HepG2 (cell line): Measurements from ENCODE around the gene TAS2R1. TPM values are rescaled to one million over a fixed set of nuclear protein-coding genes. Genes with fewer than 3 reads are reported as not detected.

Experiments
- ATAC-seq: fragments of 200-7000 bp; cut with Tn5 transposase; 3 replicates; pipeline ENCODE4 v1.9.1; 2020; ENCODE audit warnings: mild to moderate bottlenecking, moderate library complexity
- BruUV-seq: library from RNA; stranded (reverse); fragments of 400-500 nt; replicated peaks from 2 replicates; lab custom pipeline; 2021; lab: Mats Ljungman, UMichigan
- CTCF ChIA-PET: fragments of 300-600 bp; formaldehyde crosslinking; extraction: SDS; loops from one replicate; lab custom pipeline; 2021; ENCODE audit warnings: low total read pairs, inconsistent platforms, low intra/inter-chr PET ratio; lab: Yijun Ruan, JAX
- POLR2A ChIA-PET: fragments of 350-600 bp; sonication (Branson Sonifier 250); formaldehyde crosslinking; loops from one replicate; lab custom pipeline; 2020; ENCODE audit warnings: antibody characterized with exemption, inconsistent platforms; lab: Yijun Ruan, JAX
- DNase-seq: peaks from one replicate; pipeline ENCODE4 v3.0.0-alpha.2; 2015; ENCODE audit warnings: low spot score
- FAIRE-seq: peaks from 3 replicates; lab custom pipeline; 2011; peaks lifted over from hg19 to GRCh38; lab: Jason Lieb, UNC
- H2AFZ ChIP-seq: one replicate; pipeline ENCODE4 v1.6.1; 2011; ENCODE audit warnings: low read length, inconsistent platforms
- H3K27ac ChIP-seq: fragments of 300-600 bp; 3 replicates; pipeline ENCODE4 v1.8.0; 2011; ENCODE audit warnings: mixed run types, mild to moderate bottlenecking, mixed read lengths, low read length, inconsistent platforms; ENCODE audit not compliant: insufficient read depth; ENCODE audit errors: extremely low read length
- H3K27me3 ChIP-seq, 2 experiments: fragments of 200-600 bp in 1 of 2; 2 replicates in 1 of 2; 3 replicates in 1 of 2; pipeline versions ENCODE4 v1.6.0 to v1.8.0; 2011; ENCODE audit warnings: low read length in 2 of 2, mild to moderate bottlenecking in 2 of 2, moderate library complexity in 2 of 2, inconsistent platforms in 1 of 2; ENCODE audit not compliant: insufficient read depth in 2 of 2, control insufficient read depth in 1 of 2
- H3K36me3 ChIP-seq, 2 experiments: fragments of 200-600 bp in 1 of 2; replicated peaks in 1 of 2; 2 replicates in 1 of 2; 3 replicates in 1 of 2; pipeline versions ENCODE4 v1.5.1 to v1.8.0; 2011; ENCODE audit warnings: low read length in 2 of 2, inconsistent platforms in 1 of 2; ENCODE audit not compliant: insufficient read depth in 2 of 2, control insufficient read depth in 1 of 2
- H3K4me1 ChIP-seq: 2 replicates; pipeline ENCODE4 v1.5.1; 2012; ENCODE audit warnings: low read length, inconsistent platforms; ENCODE audit not compliant: insufficient read depth
- H3K4me2 ChIP-seq: 2 replicates; pipeline ENCODE4 v1.6.0; 2011; ENCODE audit warnings: low read depth, low read length, inconsistent platforms
- H3K4me3 ChIP-seq, 3 experiments: fragments of 200-600 bp in 1 of 3; sonication (generic), shearing (Covaris generic) in 1 of 3; replicated peaks in 1 of 3; 2 replicates each; pipeline ENCODE4 v1.5.1; 2011 to 2016; ENCODE audit warnings: low read length in 3 of 3, inconsistent platforms in 2 of 3, low read depth in 2 of 3, mild to moderate bottlenecking in 2 of 3, control low read depth in 1 of 3, mixed read lengths in 1 of 3; ENCODE audit not compliant: insufficient read depth in 1 of 3
- H3K79me2 ChIP-seq: one replicate; pipeline ENCODE4 v1.6.1; 2011; ENCODE audit warnings: low read length, inconsistent platforms; ENCODE audit not compliant: insufficient read depth
- H3K9ac ChIP-seq: 2 replicates; pipeline ENCODE4 v1.6.0; 2011; ENCODE audit warnings: mild to moderate bottlenecking, low read depth, low read length, inconsistent platforms; ENCODE audit not compliant: insufficient read depth
- H3K9me3 ChIP-seq: 2 replicates; pipeline ENCODE4 v1.5.1; 2012; ENCODE audit warnings: mild to moderate bottlenecking, low read length
- H4K20me1 ChIP-seq: 2 replicates; pipeline ENCODE4 v1.6.0; 2011; ENCODE audit warnings: inconsistent platforms, mild to moderate bottlenecking, low read length, moderate library complexity; ENCODE audit not compliant: insufficient read depth
- CBFB ChIP-seq: sonication (generic); formaldehyde crosslinking; IDR thresholded peaks from 2 replicates; pipeline ENCODE4 v1.4.0; 2020; ENCODE audit warnings: missing genetic modification reagents
- CBX2 ChIP-seq, 2 experiments: fragments of 200-600 bp in 1 of 2; sonication (generic); formaldehyde crosslinking in 1 of 2; IDR thresholded peaks; 2 replicates each; pipeline versions ENCODE4 v1.7.0 to v1.8.1; 2018 to 2022; ENCODE audit warnings: low read depth in 2 of 2, low read length in 1 of 2, mild to moderate bottlenecking in 1 of 2, missing genetic modification reagents in 1 of 2
- RARG ChIP-seq: sonication (generic); formaldehyde crosslinking; IDR thresholded peaks from 2 replicates; pipeline ENCODE4 v1.4.0; 2020; ENCODE audit warnings: low read depth, mild to moderate bottlenecking, missing genetic modification reagents
- REL ChIP-seq: sonication (generic); formaldehyde crosslinking; conservative IDR thresholded peaks from 2 replicates; pipeline ENCODE4 v1.8.0; 2022; ENCODE audit warnings: mild to moderate bottlenecking, missing genetic modification reagents, moderate library complexity
- SAFB2 ChIP-seq: sonication (generic); formaldehyde crosslinking; IDR thresholded peaks from 2 replicates; pipeline ENCODE4 v1.5.1; 2020; ENCODE audit warnings: missing genetic modification reagents, low read depth, mild to moderate bottlenecking, borderline replicate concordance
- ZNF264 ChIP-seq: sonication (generic); formaldehyde crosslinking; IDR thresholded peaks from 2 replicates; pipeline ENCODE4 v1.4.0; 2020; ENCODE audit warnings: missing genetic modification reagents
- ZNF407 ChIP-seq: sonication (generic); formaldehyde crosslinking; IDR thresholded peaks from one replicate; pipeline ENCODE4 v1.5.1; 2020; ENCODE audit warnings: mild to moderate bottlenecking, missing genetic modification reagents; ENCODE audit errors: not compliant biosample characterization
- WGBS: methylation state at CpG from one replicate; pipeline ENCODE4 v1.1.6; 2017; ENCODE audit warnings: low lambda C conversion rate; 5-methylcytosine and 5-hydroxymethylcytosine counted together
- in situ Hi-C: cut with HindIII; loops from 2 replicates; pipeline ENCODE4 v1.10.0; 2017; ENCODE audit warnings: low pct_unique_long_range_greater_than_20kb; ENCODE audit not compliant: extremely low pct_ligation_motif_present
- intact Hi-C: fragments of 100-400 bp; cut with micrococcal nuclease; formaldehyde crosslinking; loops from one replicate; pipeline ENCODE4 v1.10.0; 2022; ENCODE audit not compliant: unreplicated experiment
- polyA plus RNA-seq, 8 experiments: library from polyadenylated mRNA; depleted of rRNA in 3 of 8; stranded (reverse) in 7 of 8; unstranded in 1 of 8; fragments of >200 nt; fragmentation: Illumina TruSeq in 4 of 8; extraction: Trizol in 4 of 8; gene quantifications; 2 replicates each; pipeline versions ENCODE4 v1.2.1 to v1.2.3, GENCODE V29; 2011 to 2016; ENCODE audit warnings: low read depth in 4 of 8, missing spikeins in 1 of 8, mixed read lengths in 1 of 8; ENCODE audit not compliant: insufficient read depth in 1 of 8
- total RNA-seq, 5 experiments: library from RNA; depleted of rRNA; stranded (reverse); fragments of >200 nt; fragmentation: Illumina TruSeq; extraction: Trizol; gene quantifications; 2 replicates each; pipeline ENCODE4 v1.2.3, GENCODE V29; 2016; ENCODE audit warnings: low read depth in 1 of 5
- TF ChIP-seq, protein P1 (sequence below): sonication (generic); formaldehyde crosslinking; IDR thresholded peaks from 2 replicates; pipeline ENCODE4 v1.4.0; 2020; ENCODE audit warnings: missing genetic modification reagents

Gene TAS2R1
- total and polyA plus RNA-seq, 2 of the 13 experiments (the other 11 are each of a cell fraction or from before 2014, with no cell fraction given): not detected

DNA sequence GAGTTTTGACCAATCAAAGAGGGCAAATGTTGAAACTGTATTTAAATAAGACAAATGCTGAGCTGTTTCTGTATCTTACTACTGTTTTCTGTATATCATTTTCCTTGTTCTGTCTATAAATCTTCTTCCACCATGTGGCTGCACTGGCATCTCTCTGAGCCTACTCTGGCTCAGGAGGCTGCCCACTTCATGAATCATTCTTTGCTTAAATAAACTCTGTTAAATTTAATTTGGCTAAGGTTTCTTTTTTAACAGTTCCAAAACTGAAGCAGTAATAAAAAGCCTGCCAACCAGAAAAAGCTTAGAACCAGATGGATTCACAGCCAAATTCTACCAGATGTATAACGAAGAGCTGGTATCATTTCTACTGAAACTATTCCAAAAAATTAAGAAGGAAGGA, 40.2 kb upstream of the TAS2R1 start:
- no TSS peak for BruUV-seq
- Histone ChIP-seq H3K36me3 (no peaks in the 10 kb centered on the region), H3K27ac (no peak overlapping the region), H3K9ac (no peak overlapping the region), H3K9me3 (peaks cover 6% of the 10 kb centered on the region; the same call in 1 of the 2 replicates), H3K79me2 (no peaks in the 10 kb centered on the region), H3K4me3 (no peak overlapping the region), H2AFZ (no peak overlapping the region), H3K4me1 (no peaks in the 10 kb centered on the region), H3K4me2 (no peak overlapping the region), H3K27me3 (no peaks in the 10 kb centered on the region), H4K20me1 (no peaks in the 10 kb centered on the region)
- ATAC-seq (no peak), FAIRE-seq (no peak), DNase-seq (no peak)
- intact Hi-C loops (no loop called here), in situ Hi-C loops (no loop called here)
- POLR2A ChIA-PET: no interaction called here
- CTCF ChIA-PET: no interaction called here
- 0% methylated on average over 1 of the region's 1 CpG for WGBS
- TF ChIP-seq SAFB2 (CRISPR knock-in tag) (no peak), CBFB (CRISPR knock-in tag) (no peak), ZNF407 (CRISPR knock-in tag) (no peak), REL (no peak), ZNF264 (CRISPR knock-in tag) (no peak), RARG (no peak), CBX2 (IDR thresholded peaks at IDR 0.05; ENCODE audit: low read depth, low read length) (no peak), CBX2 (CRISPR knock-in tag; IDR thresholded peaks at IDR 0.05; ENCODE audit: low read depth) (no peak)
- TF ChIP-seq, protein P1, sequence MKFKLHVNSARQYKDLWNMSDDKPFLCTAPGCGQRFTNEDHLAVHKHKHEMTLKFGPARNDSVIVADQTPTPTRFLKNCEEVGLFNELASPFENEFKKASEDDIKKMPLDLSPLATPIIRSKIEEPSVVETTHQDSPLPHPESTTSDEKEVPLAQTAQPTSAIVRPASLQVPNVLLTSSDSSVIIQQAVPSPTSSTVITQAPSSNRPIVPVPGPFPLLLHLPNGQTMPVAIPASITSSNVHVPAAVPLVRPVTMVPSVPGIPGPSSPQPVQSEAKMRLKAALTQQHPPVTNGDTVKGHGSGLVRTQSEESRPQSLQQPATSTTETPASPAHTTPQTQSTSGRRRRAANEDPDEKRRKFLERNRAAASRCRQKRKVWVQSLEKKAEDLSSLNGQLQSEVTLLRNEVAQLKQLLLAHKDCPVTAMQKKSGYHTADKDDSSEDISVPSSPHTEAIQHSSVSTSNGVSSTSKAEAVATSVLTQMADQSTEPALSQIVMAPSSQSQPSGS (CRISPR knock-in tag): no peak
